CD14-positive monocyte (primary cell): ENCODE data around the gene ATRX. TPM values are rescaled to one million over a fixed set of nuclear protein-coding genes. Genes with fewer than 3 reads are reported as not detected.
A peak's percentile ranks its signal among the peaks of the same experiment; 100 is the strongest.
"Not testable (repeated sequence)": the region's sequence is repeated elsewhere in the genome, so short reads cannot be mapped to it uniquely, and the experiment has no call there.

Experiments used
- DNase-seq, 3 donors: peaks; one replicate each; pipeline ENCODE4 v3.0.0-alpha.2; 2011 to 2022
- H2AFZ ChIP-seq: 2 replicates; pipeline ENCODE4 v1.6.0; 2012; ENCODE audit warnings: mild to moderate bottlenecking, low read depth, low read length, inconsistent platforms; ENCODE audit not compliant: insufficient read depth, poor library complexity, severe bottlenecking
- H3K27ac ChIP-seq, 2 donors: 1 replicate in 1 of 2; 2 replicates in 1 of 2; pipeline ENCODE4 v1.5.1; 2012 to 2013; ENCODE audit warnings: low read length in 2 of 2, control low read depth in 1 of 2, inconsistent platforms in 1 of 2, low read depth in 1 of 2, mild to moderate bottlenecking in 1 of 2
- H3K27me3 ChIP-seq, 2 donors: one replicate each; pipeline versions ENCODE4 v1.6.0 to v1.6.1; 2011 to 2013; ENCODE audit warnings: low read length in 2 of 2; ENCODE audit not compliant: control insufficient read depth in 2 of 2, insufficient read depth in 2 of 2
- H3K36me3 ChIP-seq, 2 donors: replicated peaks in 1 of 2; 1 replicate in 1 of 2; 2 replicates in 1 of 2; pipeline versions ENCODE4 v1.5.1 to v1.6.1; 2012 to 2013; ENCODE audit warnings: low read length in 2 of 2, control low read depth in 1 of 2, inconsistent platforms in 1 of 2, mild to moderate bottlenecking in 1 of 2; ENCODE audit not compliant: insufficient read depth in 2 of 2, control insufficient read depth in 1 of 2
- H3K4me1 ChIP-seq, 2 donors: 1 replicate in 1 of 2; 2 replicates in 1 of 2; pipeline versions ENCODE4 v1.5.1 to v1.6.1; 2012 to 2013; ENCODE audit warnings: low read length in 2 of 2, control low read depth in 1 of 2, inconsistent platforms in 1 of 2, mild to moderate bottlenecking in 1 of 2, moderate library complexity in 1 of 2; ENCODE audit not compliant: insufficient read depth in 2 of 2, control insufficient read depth in 1 of 2
- H3K4me2 ChIP-seq: replicated peaks from 2 replicates; pipeline ENCODE3; 2012; ENCODE audit warnings: low read length, moderate library complexity, mild to moderate bottlenecking; ENCODE audit not compliant: poor library complexity, severe bottlenecking; ENCODE audit errors: extremely low read depth
- H3K4me3 ChIP-seq, 3 experiments: fragments of 200-600 bp in 1 of 3; sonication (generic) in 1 of 3; replicated peaks in 1 of 3; 1 replicate in 2 of 3; 2 replicates in 1 of 3; pipeline ENCODE4 v1.5.1; 2011 to 2013; ENCODE audit warnings: low read length in 3 of 3, mild to moderate bottlenecking in 3 of 3, control low read depth in 2 of 3, low read depth in 2 of 3, inconsistent platforms in 1 of 3, moderate library complexity in 1 of 3
- H3K79me2 ChIP-seq: 2 replicates; pipeline ENCODE4 v1.6.0; 2012; ENCODE audit warnings: mild to moderate bottlenecking, control low read depth, inconsistent platforms, low read length, moderate library complexity; ENCODE audit not compliant: insufficient read depth
- H3K9ac ChIP-seq: 2 replicates; pipeline ENCODE4 v1.6.0; 2017; ENCODE audit warnings: low read length, mild to moderate bottlenecking; ENCODE audit not compliant: insufficient read depth, poor library complexity, severe bottlenecking
- H3K9me3 ChIP-seq, 2 donors: replicated peaks in 1 of 2; 1 replicate in 1 of 2; 2 replicates in 1 of 2; pipeline versions ENCODE4 v1.5.1 to v1.6.1; 2012 to 2013; ENCODE audit warnings: low read length in 2 of 2, control low read depth in 1 of 2; ENCODE audit not compliant: control insufficient read depth in 1 of 2, insufficient read depth in 1 of 2
- H4K20me1 ChIP-seq: 2 replicates; pipeline ENCODE4 v1.6.0; 2012; ENCODE audit warnings: mild to moderate bottlenecking, low read length, control low read depth, moderate library complexity; ENCODE audit not compliant: insufficient read depth
- H3K27ac Mint-ChIP-seq, 7 donors: one replicate each; pipeline ENCODE4 v1.8.0; 2020; ENCODE audit warnings: mild to moderate bottlenecking in 7 of 7, mixed read lengths in 7 of 7, moderate library complexity in 6 of 7, inconsistent platforms in 2 of 7
- H3K27me3 Mint-ChIP-seq, 3 donors: one replicate each; pipeline ENCODE4 v1.8.0; 2021 to 2022; ENCODE audit warnings: low read depth in 3 of 3, mild to moderate bottlenecking in 3 of 3, mixed read lengths in 3 of 3, moderate library complexity in 3 of 3, inconsistent platforms in 1 of 3
- H3K36me3 Mint-ChIP-seq, 2 donors: one replicate each; pipeline ENCODE4 v1.8.0; 2020; ENCODE audit warnings: mixed read lengths in 2 of 2, inconsistent platforms in 1 of 2, mild to moderate bottlenecking in 1 of 2
- H3K4me1 Mint-ChIP-seq: one replicate; pipeline ENCODE4 v1.8.0; 2020; ENCODE audit warnings: mild to moderate bottlenecking, mixed read lengths
- H3K4me3 Mint-ChIP-seq, 2 donors: one replicate each; pipeline ENCODE4 v1.8.0; 2020; ENCODE audit warnings: mild to moderate bottlenecking in 2 of 2, mixed read lengths in 2 of 2, moderate library complexity in 1 of 2
- H3K9me3 Mint-ChIP-seq, 7 donors: one replicate each; pipeline ENCODE4 v1.8.0; 2020 to 2022; ENCODE audit warnings: mixed read lengths in 7 of 7, mild to moderate bottlenecking in 6 of 7, moderate library complexity in 6 of 7, inconsistent platforms in 2 of 7
- WGBS: methylation state at CpG from one replicate; pipeline ENCODE4 v1.1.5; 2013; ENCODE audit warnings: missing lambda C conversion rate; ENCODE audit not compliant: insufficient coverage; 5-methylcytosine and 5-hydroxymethylcytosine counted together
- intact Hi-C, 2 donors: fragments of 100-400 bp; cut with micrococcal nuclease; formaldehyde crosslinking; loops; one replicate each; pipeline versions ENCODE4 v1.15.0 to v1.15.1; 2023
- polyA plus RNA-seq, 3 donors: library from polyadenylated mRNA; depleted of rRNA in 1 of 3; unstranded in 2 of 3; stranded (reverse) in 1 of 3; fragments of 300-500 nt in 2 of 3; fragments of >200 nt in 1 of 3; fragmentation: Illumina TruSeq in 2 of 3; gene quantifications; 1 replicate in 2 of 3; 2 replicates in 1 of 3; pipeline ENCODE4 v1.2.3, GENCODE V29; 2012 to 2021
- TF ChIP-seq, protein P1 (sequence below): fragments of 200-600 bp; IDR thresholded peaks from one replicate; pipeline ENCODE4 v1.8.0; 2022; ENCODE audit warnings: antibody characterized with exemption, mild to moderate bottlenecking

Gene ATRX
- polyA plus RNA-seq, 3 donors, result 8.6 to 18.3 (median 17.3) TPM

DNA sequence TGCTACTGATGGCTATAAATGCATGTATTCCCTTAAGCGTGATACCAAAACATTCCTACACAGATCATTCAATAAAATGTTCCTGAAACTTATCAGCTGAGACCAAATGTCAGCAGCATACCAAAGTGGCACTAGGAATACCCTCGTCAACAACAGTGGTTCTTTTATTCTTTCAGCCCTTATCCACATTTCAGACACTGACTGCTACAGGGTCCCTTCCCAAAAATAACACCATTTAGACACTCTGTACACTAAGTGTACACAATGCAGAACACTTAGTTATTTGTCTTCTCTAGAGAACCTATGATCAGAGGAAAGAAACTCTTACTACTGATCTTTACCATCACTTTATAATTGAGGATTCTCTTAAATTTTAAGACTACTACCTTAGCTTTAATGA lies 94.1 kb downstream of the ATRX start:
- Mint-ChIP-seq H3K27me3 (no peaks in the 10 kb centered on the region), H3K36me3 (peaks cover 22 to 23% of the 10 kb centered on the region in 2 donors), H3K27ac (no peak overlapping the region), H3K4me1 (peaks cover 13% of the 10 kb centered on the region), H3K4me3 (no peak overlapping the region), H3K9me3 (no peaks in the 10 kb centered on the region)
- no peak overlapping the region for H3K4me3 ChIP-seq
- no peak for DNase-seq
- H3K79me2 ChIP-seq, result no peaks in the 10 kb centered on the region
- no peak overlapping the region for H2AFZ ChIP-seq
- H3K9me3 ChIP-seq, result no peaks in the 10 kb centered on the region
- no peaks in the 10 kb centered on the region for H3K27me3 ChIP-seq
- WGBS, result 100% methylated on average over 1 of the region's 2 CpGs
- H3K27ac ChIP-seq, result no peak overlapping the region
- H3K4me1 ChIP-seq, result peaks cover 3 to 8% of the 10 kb centered on the region in 2 donors
- intact Hi-C loops, result no loop called here
- H3K9ac ChIP-seq, result no peak overlapping the region
- no peak overlapping the region for H3K4me2 ChIP-seq
- peaks cover 10 to 29% of the 10 kb centered on the region in 2 donors for H3K36me3 ChIP-seq
- no peaks in the 10 kb centered on the region for H4K20me1 ChIP-seq
- TF ChIP-seq, protein P1, sequence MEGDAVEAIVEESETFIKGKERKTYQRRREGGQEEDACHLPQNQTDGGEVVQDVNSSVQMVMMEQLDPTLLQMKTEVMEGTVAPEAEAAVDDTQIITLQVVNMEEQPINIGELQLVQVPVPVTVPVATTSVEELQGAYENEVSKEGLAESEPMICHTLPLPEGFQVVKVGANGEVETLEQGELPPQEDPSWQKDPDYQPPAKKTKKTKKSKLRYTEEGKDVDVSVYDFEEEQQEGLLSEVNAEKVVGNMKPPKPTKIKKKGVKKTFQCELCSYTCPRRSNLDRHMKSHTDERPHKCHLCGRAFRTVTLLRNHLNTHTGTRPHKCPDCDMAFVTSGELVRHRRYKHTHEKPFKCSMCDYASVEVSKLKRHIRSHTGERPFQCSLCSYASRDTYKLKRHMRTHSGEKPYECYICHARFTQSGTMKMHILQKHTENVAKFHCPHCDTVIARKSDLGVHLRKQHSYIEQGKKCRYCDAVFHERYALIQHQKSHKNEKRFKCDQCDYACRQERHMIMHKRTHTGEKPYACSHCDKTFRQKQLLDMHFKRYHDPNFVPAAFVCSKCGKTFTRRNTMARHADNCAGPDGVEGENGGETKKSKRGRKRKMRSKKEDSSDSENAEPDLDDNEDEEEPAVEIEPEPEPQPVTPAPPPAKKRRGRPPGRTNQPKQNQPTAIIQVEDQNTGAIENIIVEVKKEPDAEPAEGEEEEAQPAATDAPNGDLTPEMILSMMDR, result no peak

DNA sequence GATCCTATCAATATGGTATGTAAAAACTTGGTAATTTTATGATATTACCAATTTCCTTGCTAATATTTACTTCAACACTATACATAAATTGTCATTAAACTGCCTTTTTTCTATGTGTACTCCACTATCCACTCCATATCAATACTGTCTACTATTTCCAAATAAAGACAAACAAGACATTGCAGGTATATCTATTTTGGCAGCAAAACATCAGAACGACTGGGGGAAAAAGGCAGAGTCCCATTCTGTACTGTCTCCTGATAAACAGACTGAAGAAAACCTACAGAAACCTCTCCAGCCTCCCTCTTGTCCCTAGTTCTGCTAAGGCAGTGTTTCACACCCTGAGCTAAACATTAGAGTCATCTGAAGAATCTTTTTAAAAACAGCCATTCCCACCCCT lies 96.6 kb downstream of the ATRX start:
- WGBS, result 17% methylated on average over 1 of the region's 1 CpG
- Histone ChIP-seq H3K4me3 (no peak overlapping the region), H3K4me1 (peaks cover 3 to 8% of the 10 kb centered on the region in 2 donors), H3K27me3 (no peaks in the 10 kb centered on the region), H3K4me2 (no peak overlapping the region), H2AFZ (no peak overlapping the region), H3K9me3 (no peaks in the 10 kb centered on the region), H3K79me2 (no peaks in the 10 kb centered on the region), H4K20me1 (no peaks in the 10 kb centered on the region), H3K27ac (no peak overlapping the region), H3K9ac (no peak overlapping the region), H3K36me3 (peaks cover 12 to 40% of the 10 kb centered on the region in 2 donors)
- intact Hi-C loops, result no loop called here
- Mint-ChIP-seq H3K36me3 (peaks cover 28% of the 10 kb centered on the region in 2 donors), H3K27me3 (no peaks in the 10 kb centered on the region), H3K4me1 (peaks cover 13% of the 10 kb centered on the region), H3K4me3 (no peak overlapping the region), H3K9me3 (peaks cover 0 to 2% (median 0%) of the 10 kb centered on the region in 7 donors), H3K27ac (no peak overlapping the region)
- DNase-seq, result no peak
- TF ChIP-seq, protein P1, result no peak

DNA sequence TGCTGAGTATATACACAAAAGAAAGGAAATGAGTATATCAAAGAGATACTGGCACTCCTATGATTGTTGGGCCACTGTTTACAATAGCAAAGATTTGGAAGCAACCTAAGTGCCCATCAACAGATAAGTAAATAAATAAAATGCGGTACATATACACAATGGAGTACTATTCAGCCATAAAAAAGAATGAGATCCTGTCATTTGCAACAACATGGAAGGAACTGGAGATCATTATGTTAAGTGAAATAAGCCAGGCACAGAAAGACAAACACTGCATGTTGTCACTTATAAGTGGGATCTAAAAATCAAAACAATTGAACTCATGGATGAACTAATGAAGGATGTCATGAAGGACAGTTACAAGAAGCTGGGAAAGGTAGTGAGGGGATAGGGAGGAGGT lies 100.3 kb downstream of the ATRX start:
- H3K4me1 Mint-ChIP-seq, H3K27ac ChIP-seq, H3K27me3 Mint-ChIP-seq, intact Hi-C loops, H4K20me1 ChIP-seq, H2AFZ ChIP-seq, H3K4me1 ChIP-seq, H3K4me3 Mint-ChIP-seq, H3K79me2 ChIP-seq, H3K9me3 ChIP-seq, DNase-seq, H3K4me2 ChIP-seq, H3K9ac ChIP-seq, H3K9me3 Mint-ChIP-seq, H3K27me3 ChIP-seq, H3K4me3 ChIP-seq: not testable (repeated sequence)
- peak overlapping the region in 1 of 7 donors; percentile 19 for H3K27ac Mint-ChIP-seq
- peaks cover 41 to 43% of the 10 kb centered on the region in 2 donors for H3K36me3 Mint-ChIP-seq
- no CpG with 5 or more reads among the region's 1 CpG for WGBS
- peaks cover 20 to 46% of the 10 kb centered on the region in 2 donors for H3K36me3 ChIP-seq
